IPS DF 6.9 (cell line): Measurements from ENCODE around the gene UBAP2.
"Not testable (repeated sequence)": the region's sequence is repeated elsewhere in the genome, so short reads cannot be mapped to it uniquely, and the experiment has no call there.

ENCODE experiments used
- DNase-seq: peaks from one replicate; pipeline ENCODE4 v3.0.0-alpha.2; 2013; ENCODE audit warnings: low read depth, low spot score
- H3K27ac ChIP-seq: one replicate; pipeline ENCODE4 v1.5.1; 2013; ENCODE audit warnings: low read length, control low read depth
- H3K27me3 ChIP-seq: 2 replicates; pipeline ENCODE4 v1.6.1; 2013; ENCODE audit warnings: mild to moderate bottlenecking, low read length; ENCODE audit not compliant: control insufficient read depth, insufficient read depth
- H3K36me3 ChIP-seq: 2 replicates; pipeline ENCODE4 v1.6.1; 2013; ENCODE audit warnings: low read length; ENCODE audit not compliant: control insufficient read depth, insufficient read depth
- H3K4me1 ChIP-seq: 2 replicates; pipeline ENCODE4 v1.6.1; 2013; ENCODE audit warnings: low read length; ENCODE audit not compliant: control insufficient read depth, insufficient read depth
- H3K4me3 ChIP-seq: 2 replicates; pipeline ENCODE4 v1.5.1; 2013; ENCODE audit warnings: mild to moderate bottlenecking, low read length
- H3K9me3 ChIP-seq: 2 replicates; pipeline ENCODE4 v1.6.1; 2013; ENCODE audit warnings: low read length, inconsistent platforms; ENCODE audit not compliant: control insufficient read depth, insufficient read depth
- whole genome bisulfite sequencing: extraction: QIAGEN DNeasy Blood & Tissue Kit; methylation state at CpG from one replicate; pipeline ENCODE4 v1.1.7; 2013; ENCODE audit warnings: mixed read lengths, missing lambda C conversion rate; ENCODE audit not compliant: insufficient read length, insufficient coverage; 5-methylcytosine and 5-hydroxymethylcytosine counted together

UBAP2 gene

GRCh38 chr9:34025062-34025461 lies 23.6 kb downstream of the UBAP2 start:
- no peaks in the 10 kb centered on the region for H3K27me3 ChIP-seq
- H3K27ac ChIP-seq, result no peak overlapping the region
- no peaks in the 10 kb centered on the region for H3K4me1 ChIP-seq
- DNase-seq, result no peak
- H3K36me3 ChIP-seq, result no peaks in the 10 kb centered on the region
- no peak overlapping the region for H3K4me3 ChIP-seq
- no CpG with 5 or more reads among the region's 1 CpG for WGBS
- H3K9me3 ChIP-seq, result no peaks in the 10 kb centered on the region

- H3K4me3 ChIP-seq, H3K27me3 ChIP-seq, H3K4me1 ChIP-seq, H3K27ac ChIP-seq, DNase-seq, H3K9me3 ChIP-seq, H3K36me3 ChIP-seq: not testable (repeated sequence)
- no CpG with 5 or more reads among the region's 9 CpGs for WGBS
These were observed 24.2 kb downstream of the UBAP2 start for GRCh38 chr9:34024476-34024875.

- no peak for DNase-seq
- Histone ChIP-seq H3K9me3 (no peaks in the 10 kb centered on the region), H3K4me1 (no peaks in the 10 kb centered on the region), H3K4me3 (no peak overlapping the region), H3K36me3 (no peaks in the 10 kb centered on the region), H3K27me3 (no peaks in the 10 kb centered on the region), H3K27ac (no peak overlapping the region)
- WGBS, result no CpG with 5 or more reads among the region's 4 CpGs
These were observed 32.5 kb downstream of the UBAP2 start for GRCh38 chr9:34016149-34016548.

- DNase-seq, result no peak
- no peaks in the 10 kb centered on the region for H3K4me1 ChIP-seq
- H3K36me3 ChIP-seq, result no peaks in the 10 kb centered on the region; the same call in 1 of the 2 replicates
These were observed 37.7 kb downstream of the UBAP2 start for GRCh38 chr9:34010979-34011378.

GRCh38 chr9:34001951-34002350 lies 46.7 kb downstream of the UBAP2 start:
- WGBS, result no CpG with 5 or more reads among the region's 2 CpGs
- H3K27ac ChIP-seq, result no peak overlapping the region
- H3K4me3 ChIP-seq, result no peak overlapping the region
- H3K36me3 ChIP-seq, result no peaks in the 10 kb centered on the region
- no peaks in the 10 kb centered on the region for H3K9me3 ChIP-seq
- no peaks in the 10 kb centered on the region for H3K27me3 ChIP-seq
- no peak for DNase-seq
- H3K4me1 ChIP-seq, result no peaks in the 10 kb centered on the region; the same call in 1 of the 2 replicates

More at GRCh38 chr9:34010979-34011378, 37.7 kb downstream of the UBAP2 start:
- H3K27me3 ChIP-seq, result no peaks in the 10 kb centered on the region
- no peak overlapping the region for H3K27ac ChIP-seq
- H3K9me3 ChIP-seq, result no peaks in the 10 kb centered on the region
- WGBS, result no CpG with 5 or more reads among the region's 4 CpGs
- no peak overlapping the region for H3K4me3 ChIP-seq

GRCh38 chr9:34001298-34001697 lies 47.4 kb downstream of the UBAP2 start:
- no peaks in the 10 kb centered on the region for H3K27me3 ChIP-seq
- H3K9me3 ChIP-seq, result no peaks in the 10 kb centered on the region
- H3K4me1 ChIP-seq, result no peaks in the 10 kb centered on the region; the same call in 1 of the 2 replicates
- no peaks in the 10 kb centered on the region; the same call in 1 of the 2 replicates for H3K36me3 ChIP-seq
- no peak overlapping the region for H3K4me3 ChIP-seq
- WGBS, result no CpG with 5 or more reads among the region's 3 CpGs
- H3K27ac ChIP-seq, result no peak overlapping the region
- no peak for DNase-seq

GRCh38 chr9:33995449-33995848 lies 53.2 kb downstream of the UBAP2 start:
- no peaks in the 10 kb centered on the region for H3K9me3 ChIP-seq
- no peak overlapping the region for H3K4me3 ChIP-seq
- no peak for DNase-seq
- H3K27me3 ChIP-seq, result no peaks in the 10 kb centered on the region
- H3K4me1 ChIP-seq, result no peaks in the 10 kb centered on the region
- no peak overlapping the region for H3K27ac ChIP-seq
- H3K36me3 ChIP-seq, result peaks cover 7% of the 10 kb centered on the region

GRCh38 chr9:33993104-33993503 lies 55.6 kb downstream of the UBAP2 start:
- H3K27me3 ChIP-seq, result no peaks in the 10 kb centered on the region
- peaks cover 11% of the 10 kb centered on the region for H3K36me3 ChIP-seq
- no peak overlapping the region for H3K4me3 ChIP-seq
- H3K4me1 ChIP-seq, result no peaks in the 10 kb centered on the region
- WGBS, result no CpG with 5 or more reads among the region's 2 CpGs
- no peak for DNase-seq
- H3K9me3 ChIP-seq, result no peaks in the 10 kb centered on the region
- no peak overlapping the region for H3K27ac ChIP-seq

- H3K4me1 ChIP-seq, result no peaks in the 10 kb centered on the region
- peaks cover 11% of the 10 kb centered on the region for H3K36me3 ChIP-seq
- no peak overlapping the region for H3K27ac ChIP-seq
- H3K27me3 ChIP-seq, result no peaks in the 10 kb centered on the region
- no CpG with 5 or more reads among the region's 4 CpGs for WGBS
- H3K9me3 ChIP-seq, result no peaks in the 10 kb centered on the region
- H3K4me3 ChIP-seq, result no peak overlapping the region
- no peak for DNase-seq
These were observed 56.1 kb downstream of the UBAP2 start for GRCh38 chr9:33992632-33993031.

GRCh38 chr9:33988219-33988890 lies 60.3 kb downstream of the UBAP2 start:
- no CpG with 5 or more reads among the region's 5 CpGs for WGBS
- no peaks in the 10 kb centered on the region for H3K4me1 ChIP-seq
- H3K36me3 ChIP-seq, result peaks cover 14% of the 10 kb centered on the region
- H3K9me3 ChIP-seq, result no peaks in the 10 kb centered on the region
- no peak for DNase-seq
- no peak overlapping the region for H3K4me3 ChIP-seq
- H3K27me3 ChIP-seq, result no peaks in the 10 kb centered on the region
- H3K27ac ChIP-seq, result no peak overlapping the region

GRCh38 chr9:33976414-33976813 lies 72.3 kb downstream of the UBAP2 start:
- no peak overlapping the region for H3K27ac ChIP-seq
- H3K36me3 ChIP-seq, result peaks cover 6% of the 10 kb centered on the region; the same call in 1 of the 2 replicates
- H3K4me1 ChIP-seq, result no peaks in the 10 kb centered on the region
- DNase-seq, result no peak
- H3K27me3 ChIP-seq, result no peaks in the 10 kb centered on the region
- H3K4me3 ChIP-seq, result no peak overlapping the region
- WGBS, result no CpG with 5 or more reads among the region's 3 CpGs
- H3K9me3 ChIP-seq, result no peaks in the 10 kb centered on the region
